SK-N-SH treated with all-trans-retinoic acid at 6 μM for 48 hours (cell line): Measurements from ENCODE around the gene BSG.

Source experiments
- ATAC-seq: fragments of 200-7000 bp; cut with Tn5 transposase; 3 replicates; pipeline ENCODE4 v1.9.1; 2020; ENCODE audit warnings: mild to moderate bottlenecking, moderate library complexity
- ARNTL ChIP-seq: fragments of 450-650 bp; formaldehyde crosslinking; IDR thresholded peaks from 2 replicates; pipeline ENCODE4 v1.5.0; 2020; ENCODE audit warnings: low read depth, mild to moderate bottlenecking, moderate library complexity, borderline replicate concordance
- CREB5 ChIP-seq: fragments of 250-450 bp; sonication (Bioruptor Pico); IDR thresholded peaks from 2 replicates; pipeline ENCODE4 v1.5.1; 2020; ENCODE audit warnings: low read depth, mild to moderate bottlenecking, moderate library complexity
- CSDC2 ChIP-seq: fragments of 250-450 bp; sonication (Bioruptor Pico); IDR thresholded peaks from 2 replicates; pipeline ENCODE4 v1.5.0; 2020; ENCODE audit warnings: mild to moderate bottlenecking, moderate library complexity
- ESRRG ChIP-seq: fragments of 250-450 bp; sonication (Bioruptor Pico); IDR thresholded peaks from 2 replicates; pipeline ENCODE4 v1.6.1; 2021; ENCODE audit warnings: mild to moderate bottlenecking
- GLIS3 ChIP-seq: fragments of 250-450 bp; sonication (Bioruptor Pico); IDR thresholded peaks from 2 replicates; pipeline ENCODE4 v1.5.0; 2020; ENCODE audit warnings: mild to moderate bottlenecking, moderate library complexity
- ISL1 ChIP-seq: fragments of 250-450 bp; sonication (Bioruptor Pico); IDR thresholded peaks from 2 replicates; pipeline ENCODE4 v2.1.2; 2022; ENCODE audit warnings: mild to moderate bottlenecking, moderate library complexity
- OSR1 ChIP-seq: fragments of 250-450 bp; sonication (Bioruptor Pico); IDR thresholded peaks from 2 replicates; pipeline ENCODE4 v1.8.0; 2022; ENCODE audit warnings: moderate library complexity, mild to moderate bottlenecking, inconsistent platforms
- PATZ1 ChIP-seq: fragments of 250-450 bp; sonication (Bioruptor Pico); IDR thresholded peaks from 2 replicates; pipeline ENCODE4 v1.8.0; 2020; ENCODE audit warnings: mild to moderate bottlenecking, moderate library complexity, borderline replicate concordance
- POU6F1 ChIP-seq: fragments of 250-450 bp; sonication (Bioruptor Pico); IDR thresholded peaks from 2 replicates; pipeline ENCODE4 v1.8.0; 2021; ENCODE audit warnings: low read depth, mild to moderate bottlenecking, moderate library complexity, borderline replicate concordance
- PPARA ChIP-seq: fragments of 250-450 bp; sonication (Bioruptor Pico); IDR thresholded peaks from 2 replicates; pipeline ENCODE4 v1.5.0; 2020; ENCODE audit warnings: mild to moderate bottlenecking, borderline replicate concordance
- RARB ChIP-seq: fragments of 250-450 bp; sonication (Bioruptor Pico); IDR thresholded peaks from 2 replicates; pipeline ENCODE4 v1.8.0; 2021; ENCODE audit warnings: mild to moderate bottlenecking, moderate library complexity
- SNAI2 ChIP-seq: fragments of 250-450 bp; sonication (Bioruptor Pico); IDR thresholded peaks from 2 replicates; pipeline ENCODE4 v1.5.0; 2020; ENCODE audit warnings: mild to moderate bottlenecking, moderate library complexity
- TCF4 ChIP-seq: fragments of 250-450 bp; sonication (Bioruptor Pico); IDR thresholded peaks from 2 replicates; pipeline ENCODE4 v1.8.0; 2021; ENCODE audit warnings: mild to moderate bottlenecking, moderate library complexity, borderline replicate concordance
- TSHZ2 ChIP-seq: fragments of 250-450 bp; sonication (Bioruptor Pico); IDR thresholded peaks from 2 replicates; pipeline ENCODE4 v1.5.0; 2020; ENCODE audit warnings: mild to moderate bottlenecking, moderate library complexity
- ZC3H10 ChIP-seq: fragments of 250-450 bp; sonication (Bioruptor Pico); IDR thresholded peaks from 2 replicates; pipeline ENCODE4 v1.5.1; 2021; ENCODE audit warnings: mild to moderate bottlenecking, moderate library complexity
- ZFP3 ChIP-seq: fragments of 250-450 bp; sonication (Bioruptor Pico); IDR thresholded peaks from 2 replicates; pipeline ENCODE4 v1.5.0; 2020; ENCODE audit warnings: mild to moderate bottlenecking, moderate library complexity
- ZFP30 ChIP-seq: fragments of 450-650 bp; formaldehyde crosslinking; IDR thresholded peaks from 2 replicates; pipeline ENCODE4 v1.5.0; 2022; ENCODE audit warnings: mild to moderate bottlenecking, moderate library complexity
- ZNF565 ChIP-seq: fragments of 450-650 bp; formaldehyde crosslinking; conservative IDR thresholded peaks from 2 replicates; pipeline ENCODE4 v1.5.0; 2020; ENCODE audit warnings: low read depth, mild to moderate bottlenecking, moderate library complexity
- ZNF70 ChIP-seq: fragments of 450-650 bp; formaldehyde crosslinking; IDR thresholded peaks from 2 replicates; pipeline ENCODE4 v1.5.0; 2020; ENCODE audit warnings: mild to moderate bottlenecking, moderate library complexity
- ZNF8 ChIP-seq: fragments of 450-650 bp; formaldehyde crosslinking; IDR thresholded peaks from 2 replicates; pipeline ENCODE4 v1.5.0; 2020; ENCODE audit warnings: mild to moderate bottlenecking, moderate library complexity

The BSG gene

GRCh38 chr19:533364-534058 is 38.9 kb upstream of the BSG start (continued):
- no peak for TF ChIP-seq OSR1 (CRISPR knock-in tag)
- no peak for TF ChIP-seq ZFP30 (CRISPR knock-in tag)
- TF ChIP-seq GLIS3: no peak

GRCh38 chr19:534088-534487 is 38.3 kb upstream of the BSG start:
- no peak for TF ChIP-seq CSDC2 (CRISPR knock-in tag)
- TF ChIP-seq ISL1: no peak
- TF ChIP-seq ZNF8 (CRISPR knock-in tag): no peak
- no peak for TF ChIP-seq CREB5 (CRISPR knock-in tag)
- TF ChIP-seq TSHZ2 (CRISPR knock-in tag): no peak
- TF ChIP-seq TCF4: no peak
- no peak for TF ChIP-seq OSR1 (CRISPR knock-in tag)
- TF ChIP-seq ESRRG: no peak
- no peak for TF ChIP-seq RARB
- no peak for TF ChIP-seq GLIS3
- no peak for TF ChIP-seq POU6F1 (CRISPR knock-in tag)
- TF ChIP-seq PATZ1 (CRISPR knock-in tag): no peak
- TF ChIP-seq PPARA (CRISPR knock-in tag): no peak
- TF ChIP-seq ZC3H10 (CRISPR knock-in tag): no peak
- TF ChIP-seq ZFP30 (CRISPR knock-in tag): no peak
- no peak for TF ChIP-seq ZFP3 (CRISPR knock-in tag)
- no peak for ATAC-seq

- no peak for TF ChIP-seq ARNTL (CRISPR knock-in tag)
- TF ChIP-seq ZFP3 (CRISPR knock-in tag): no peak
- TF ChIP-seq CSDC2 (CRISPR knock-in tag): no peak
- no peak for TF ChIP-seq GLIS3
- no peak for ATAC-seq
Measured at GRCh38 chr19:535017-535835, 37.2 kb upstream of the BSG start.

- no peak for ATAC-seq
- TF ChIP-seq OSR1 (CRISPR knock-in tag) (no peak), ARNTL (CRISPR knock-in tag) (no peak), CREB5 (CRISPR knock-in tag) (no peak), ZFP3 (CRISPR knock-in tag) (no peak), ZNF565 (no peak), PATZ1 (CRISPR knock-in tag) (no peak), PPARA (CRISPR knock-in tag) (no peak), ZNF70 (no peak), ISL1 (no peak), ZC3H10 (CRISPR knock-in tag) (no peak), GLIS3 (no peak), SNAI2 (no peak), ZFP30 (CRISPR knock-in tag) (no peak)
Measured at GRCh38 chr19:536031-536880, 36.1 kb upstream of the BSG start.
